Muscle layer of colon (tissue), 2 donors: ENCODE results near the gene ASH1L.
"Not testable (repeated sequence)": the region's sequence is repeated elsewhere in the genome, so short reads cannot be mapped to it uniquely, and the experiment has no call there.

Experiments
- H3K27ac ChIP-seq: one replicate; pipeline ENCODE4 v1.7.0; 2013; ENCODE audit warnings: low read depth, mild to moderate bottlenecking, low read length, moderate library complexity
- H3K27me3 ChIP-seq, 2 donors: one replicate each; pipeline ENCODE4 v1.7.0; 2013; ENCODE audit warnings: low read length in 2 of 2, mild to moderate bottlenecking in 2 of 2; ENCODE audit not compliant: insufficient read depth in 2 of 2, control insufficient read depth in 1 of 2
- H3K36me3 ChIP-seq: one replicate; pipeline ENCODE4 v1.7.0; 2013; ENCODE audit warnings: mild to moderate bottlenecking, low read length; ENCODE audit not compliant: insufficient read depth
- H3K4me1 ChIP-seq: one replicate; pipeline ENCODE4 v1.7.0; 2013; ENCODE audit warnings: mild to moderate bottlenecking, low read length; ENCODE audit not compliant: insufficient read depth
- H3K4me3 ChIP-seq, 2 donors: one replicate each; pipeline ENCODE4 v1.7.0; 2013; ENCODE audit warnings: low read length in 2 of 2, low read depth in 1 of 2, mild to moderate bottlenecking in 1 of 2, moderate library complexity in 1 of 2
- H3K9ac ChIP-seq: one replicate; pipeline ENCODE4 v1.7.0; 2013; ENCODE audit warnings: low read length
- H3K9me3 ChIP-seq: one replicate; pipeline ENCODE4 v1.7.0; 2013; ENCODE audit warnings: mild to moderate bottlenecking, low read length
- donor health status: abdominal sarcoma.
- donor health status: Adenocarcinoma of cecum.

Gene ASH1L

DNA sequence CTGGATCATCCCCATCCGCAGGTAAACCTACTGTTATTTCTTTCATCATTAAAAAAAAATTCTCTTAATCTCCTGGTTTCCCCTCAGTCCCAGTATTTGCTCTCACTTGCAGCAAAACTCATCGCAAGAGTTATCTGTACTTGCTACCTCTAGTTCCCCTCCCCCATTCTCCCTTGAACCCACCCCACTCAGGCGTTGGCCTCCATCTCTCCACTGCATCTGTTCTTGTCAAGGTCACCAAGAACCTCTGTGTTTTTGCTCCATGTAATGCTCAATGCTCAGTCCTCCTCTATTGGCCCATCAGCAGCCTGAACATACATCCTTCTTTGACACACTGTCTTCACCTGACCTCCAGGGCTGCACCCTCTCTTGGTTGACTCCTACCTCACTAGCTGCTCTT lies 265.9 kb downstream of the ASH1L start:
- H3K9me3 ChIP-seq = no peaks in the 10 kb centered on the region
- no peaks in the 10 kb centered on the region for H3K4me1 ChIP-seq
- peaks cover 11 to 32% of the 10 kb centered on the region in 2 donors for H3K27me3 ChIP-seq
- H3K9ac ChIP-seq = no peak overlapping the region
- H3K36me3 ChIP-seq = no peaks in the 10 kb centered on the region
- H3K4me3 ChIP-seq = no peak overlapping the region
- no peak overlapping the region for H3K27ac ChIP-seq

DNA sequence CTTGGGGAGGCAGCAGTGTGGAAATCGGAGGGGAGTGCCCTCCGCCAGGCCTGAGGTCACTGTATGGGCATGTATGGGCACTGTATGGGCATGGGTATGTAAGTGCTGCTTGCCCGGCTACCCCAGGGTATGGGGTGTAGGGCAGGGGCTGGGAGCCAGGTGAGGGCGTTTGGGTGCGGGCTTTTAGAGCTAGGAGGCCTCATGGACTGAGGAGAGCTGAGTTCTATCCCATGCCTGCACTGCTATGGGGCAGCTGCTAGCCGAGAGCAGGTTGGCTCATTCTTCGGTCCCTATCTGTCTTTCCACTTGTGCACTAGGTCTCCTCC lies 266.7 kb downstream of the ASH1L start:
- Histone ChIP-seq H3K4me3 (no peak overlapping the region), H3K9ac (no peak overlapping the region), H3K27me3 (peaks cover 11 to 32% of the 10 kb centered on the region in 2 donors), H3K36me3 (no peaks in the 10 kb centered on the region), H3K4me1 (no peaks in the 10 kb centered on the region), H3K9me3 (no peaks in the 10 kb centered on the region), H3K27ac (no peak overlapping the region)

DNA sequence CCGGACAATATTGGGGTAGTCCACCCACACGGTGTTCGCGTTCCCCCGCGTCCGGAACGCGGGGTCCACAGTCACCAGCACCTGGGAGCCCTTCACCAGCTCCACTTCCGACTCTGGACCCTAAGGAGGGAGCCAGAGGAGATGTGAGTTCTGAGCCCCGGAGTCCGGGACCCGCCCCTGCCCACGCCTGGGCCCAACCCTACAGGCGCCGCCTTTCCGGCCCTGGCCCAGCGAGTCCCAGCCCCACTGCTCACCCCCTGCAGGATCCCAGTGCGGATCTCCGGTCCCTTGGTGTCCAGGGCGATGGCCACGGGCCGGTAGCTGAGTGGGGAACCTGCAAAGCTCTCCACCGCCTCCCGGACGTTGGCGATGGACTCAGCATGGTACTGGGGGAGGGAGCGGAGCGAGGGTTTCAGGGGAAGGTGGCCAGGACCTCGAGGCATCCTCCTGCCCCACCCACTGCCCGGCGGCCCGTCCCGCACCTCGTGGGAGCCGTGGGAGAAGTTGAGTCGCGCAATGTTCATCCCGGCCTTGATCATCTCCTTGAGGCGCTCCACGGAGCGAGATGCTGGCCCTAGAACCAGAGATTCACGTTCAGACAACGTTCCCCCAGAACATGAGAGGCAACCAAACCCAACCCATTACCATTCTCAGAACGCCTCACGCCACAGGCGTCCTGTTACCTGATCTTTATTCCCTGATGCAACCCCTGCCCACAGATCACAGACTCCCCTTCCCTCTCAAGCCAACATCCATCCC lies 267.2 kb downstream of the ASH1L start:
- no peak overlapping the region for H3K9ac ChIP-seq
- no peaks in the 10 kb centered on the region for H3K9me3 ChIP-seq
- no peak overlapping the region for H3K4me3 ChIP-seq
- no peaks in the 10 kb centered on the region for H3K36me3 ChIP-seq
- peaks cover 11 to 32% of the 10 kb centered on the region in 2 donors for H3K27me3 ChIP-seq
- H3K4me1 ChIP-seq = no peaks in the 10 kb centered on the region
- no peak overlapping the region for H3K27ac ChIP-seq

DNA sequence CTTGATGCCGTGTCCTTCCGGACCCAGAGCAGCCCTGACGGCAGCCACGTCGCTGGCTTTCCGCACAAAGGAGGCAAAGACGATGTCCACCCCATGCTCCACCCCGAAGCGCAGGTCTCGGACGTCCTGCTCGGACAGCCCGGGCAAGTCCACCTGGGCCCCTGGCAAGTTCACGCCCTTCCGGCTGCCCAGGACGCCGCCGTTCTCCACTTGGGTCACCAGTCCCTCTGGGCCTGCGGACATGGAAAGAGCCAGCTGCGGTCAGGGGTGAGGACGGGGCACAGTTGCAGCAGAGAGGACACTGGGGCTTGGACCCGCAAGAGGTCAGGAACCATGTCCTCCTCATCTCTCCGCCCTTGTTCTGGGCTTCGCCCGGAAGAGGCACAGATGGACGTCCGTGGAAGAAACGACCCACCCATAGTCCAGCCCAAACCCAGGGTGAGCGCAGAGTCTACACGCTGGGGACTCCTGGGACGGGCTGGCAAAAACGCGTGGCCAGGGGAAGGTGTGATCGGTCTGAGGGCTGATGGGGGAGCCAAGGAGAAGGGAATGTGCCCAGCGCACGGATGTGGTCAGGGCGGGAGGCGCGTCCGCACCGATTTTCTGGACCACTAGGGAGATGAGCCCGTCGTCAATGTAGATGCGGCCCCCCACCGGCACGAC lies 268.0 kb downstream of the ASH1L start:
- Histone ChIP-seq H3K27me3 (peaks cover 11 to 32% of the 10 kb centered on the region in 2 donors), H3K4me3 (no peak overlapping the region), H3K36me3 (no peaks in the 10 kb centered on the region), H3K4me1 (no peaks in the 10 kb centered on the region), H3K27ac (no peak overlapping the region), H3K9me3 (no peaks in the 10 kb centered on the region), H3K9ac (no peak overlapping the region)

DNA sequence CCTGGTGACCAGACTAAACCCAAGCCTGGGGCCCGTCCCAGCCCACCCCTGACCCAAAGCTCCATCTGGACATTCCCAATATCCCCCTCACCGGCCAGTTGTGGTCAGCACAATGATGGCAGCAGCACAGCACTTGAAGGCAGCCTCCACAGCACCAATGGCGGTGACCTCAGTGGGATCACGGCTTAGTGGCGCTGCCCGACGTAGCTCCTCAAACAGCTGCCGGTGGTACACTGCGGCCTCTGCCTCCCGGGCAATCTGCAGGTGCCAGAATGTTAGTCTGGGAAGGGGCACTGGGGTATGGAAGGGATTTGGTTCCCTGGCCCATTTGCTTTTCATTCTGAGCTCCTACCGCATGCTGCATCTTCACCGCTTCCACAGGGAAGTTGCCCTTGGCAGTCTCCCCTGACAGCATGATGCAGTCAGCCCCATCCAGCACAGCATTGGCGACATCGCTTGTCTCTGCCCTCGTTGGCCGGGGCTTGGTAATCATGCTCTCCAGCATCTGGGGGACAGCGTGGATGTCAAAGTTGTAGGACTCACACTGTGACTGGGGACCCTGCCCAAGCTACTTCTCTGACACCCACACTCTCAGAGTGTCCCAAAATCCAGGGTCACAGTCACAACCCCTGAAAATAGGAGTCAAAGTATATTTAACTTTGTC lies 269.4 kb downstream of the ASH1L start:
- H3K4me1 ChIP-seq = no peaks in the 10 kb centered on the region
- no peaks in the 10 kb centered on the region for H3K9me3 ChIP-seq
- no peak overlapping the region for H3K9ac ChIP-seq
- H3K36me3 ChIP-seq = no peaks in the 10 kb centered on the region
- peaks cover 11 to 32% of the 10 kb centered on the region in 2 donors for H3K27me3 ChIP-seq
- H3K4me3 ChIP-seq = no peak overlapping the region
- no peak overlapping the region for H3K27ac ChIP-seq

DNA sequence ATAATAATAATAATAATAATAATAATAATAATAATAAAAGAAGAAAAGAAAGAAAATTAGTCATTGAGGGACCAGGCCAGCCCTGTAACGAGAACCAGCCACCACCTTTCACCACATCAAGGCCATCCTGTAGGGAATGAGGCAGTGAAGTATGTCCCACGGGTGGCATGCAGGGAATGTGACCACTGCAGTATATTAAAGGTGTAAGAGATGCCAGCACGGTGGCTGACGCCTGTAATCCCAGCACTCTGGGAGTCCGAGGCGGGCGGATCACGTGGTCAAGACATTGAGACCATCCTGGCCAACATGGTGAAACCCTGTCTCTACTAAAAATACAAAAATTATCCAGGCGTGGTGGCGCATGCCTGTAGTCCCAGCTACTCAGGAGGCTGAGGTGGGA lies 271.6 kb downstream of the ASH1L start:
- H3K4me3 ChIP-seq, H3K4me1 ChIP-seq, H3K9me3 ChIP-seq, H3K36me3 ChIP-seq, H3K9ac ChIP-seq, H3K27ac ChIP-seq: not testable (repeated sequence)
- H3K27me3 ChIP-seq = peaks cover 9 to 20% of the 10 kb centered on the region in 2 donors

DNA sequence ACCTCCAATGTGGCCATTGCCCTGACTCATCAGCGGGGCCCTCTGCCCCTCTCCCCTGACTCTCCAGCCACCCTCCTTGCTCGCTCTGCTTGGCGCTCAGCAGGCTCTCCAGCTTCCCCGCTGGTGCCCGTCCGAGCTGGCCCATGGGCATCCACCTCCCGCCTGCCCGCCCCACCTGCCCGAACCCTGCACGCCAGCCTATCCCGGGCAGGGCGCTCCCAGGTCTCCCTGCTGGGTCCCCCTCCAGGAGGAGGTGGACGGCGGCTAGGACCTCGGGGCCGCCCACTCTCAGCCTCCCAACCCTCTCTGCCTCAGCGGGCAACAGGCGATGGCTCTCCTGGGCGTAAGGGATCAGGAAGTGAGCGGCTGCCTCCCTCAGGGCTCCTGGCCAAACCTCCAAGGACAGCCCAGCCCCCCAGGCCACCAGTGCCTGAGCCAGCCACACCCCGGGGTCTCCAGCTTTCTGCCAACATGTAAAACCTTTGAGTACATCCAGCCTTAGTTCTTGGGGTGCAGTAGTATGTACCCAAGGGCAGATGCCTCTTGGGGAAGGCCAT lies 274.5 kb downstream of the ASH1L start:
- H3K27ac ChIP-seq = no peak overlapping the region
- H3K9me3 ChIP-seq = no peaks in the 10 kb centered on the region
- H3K4me1 ChIP-seq = no peaks in the 10 kb centered on the region
- no peaks in the 10 kb centered on the region for H3K36me3 ChIP-seq
- no peak overlapping the region for H3K9ac ChIP-seq
- H3K27me3 ChIP-seq = no peaks in the 10 kb centered on the region
- H3K4me3 ChIP-seq = no peak overlapping the region

DNA sequence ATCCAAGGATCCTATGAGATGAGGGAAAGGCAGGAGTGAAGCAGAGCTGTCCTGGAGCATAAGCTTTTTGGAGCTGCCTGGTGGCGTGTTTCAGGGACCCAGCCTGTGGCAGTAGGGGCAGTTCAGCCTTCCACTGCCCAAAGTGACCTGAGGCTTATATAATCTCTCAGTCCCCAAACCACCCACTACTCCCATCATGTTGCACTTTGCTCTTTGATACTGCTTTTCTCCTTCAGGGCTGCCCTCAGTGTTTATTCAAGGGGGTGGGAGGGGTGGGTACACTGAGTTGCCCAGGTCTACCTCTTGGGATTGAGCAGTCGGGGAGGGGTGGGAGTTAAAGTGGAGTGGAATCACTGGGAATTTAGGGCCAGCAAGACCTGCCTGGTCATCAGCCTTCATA lies 276.1 kb downstream of the ASH1L start:
- no peaks in the 10 kb centered on the region for H3K9me3 ChIP-seq
- no peaks in the 10 kb centered on the region for H3K27me3 ChIP-seq
- H3K4me1 ChIP-seq = no peaks in the 10 kb centered on the region
- H3K36me3 ChIP-seq = no peaks in the 10 kb centered on the region
- H3K27ac ChIP-seq = no peak overlapping the region
- no peak overlapping the region for H3K9ac ChIP-seq
- no peak overlapping the region for H3K4me3 ChIP-seq

DNA sequence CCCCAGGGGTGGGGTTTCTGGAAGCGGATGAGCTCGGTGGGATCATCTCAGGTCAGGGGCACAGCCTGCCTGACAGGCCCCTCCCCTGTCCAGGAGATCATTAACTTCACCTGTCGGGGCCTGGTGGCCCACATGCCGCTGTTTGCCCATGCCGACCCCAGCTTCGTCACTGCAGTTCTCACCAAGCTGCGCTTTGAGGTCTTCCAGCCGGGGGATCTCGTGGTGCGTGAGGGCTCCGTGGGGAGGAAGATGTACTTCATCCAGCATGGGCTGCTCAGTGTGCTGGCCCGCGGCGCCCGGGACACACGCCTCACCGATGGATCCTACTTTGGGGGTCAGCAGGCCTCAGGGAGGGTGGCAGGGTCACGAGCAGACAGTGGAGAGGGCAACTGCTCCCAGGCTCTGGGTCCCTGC lies 277.0 kb downstream of the ASH1L start:
- Histone ChIP-seq H3K36me3 (no peaks in the 10 kb centered on the region), H3K9ac (no peak overlapping the region), H3K4me3 (no peak overlapping the region), H3K27ac (no peak overlapping the region), H3K9me3 (no peaks in the 10 kb centered on the region), H3K4me1 (no peaks in the 10 kb centered on the region), H3K27me3 (no peaks in the 10 kb centered on the region)
